K562 (cell line): Measurements from ENCODE around the gene WASF2. TPM values are rescaled to one million over a fixed set of nuclear protein-coding genes. Genes with fewer than 3 reads are reported as not detected.

Experiments
- BACH1 ChIP-seq: fragments of 200-800 bp; sonication (Bioruptor generic); IDR thresholded peaks from 2 replicates; pipeline ENCODE4 v1.6.1; 2016; ENCODE audit warnings: missing genetic modification characterization, missing compliant biosample characterization
- CREM ChIP-seq: IDR thresholded peaks from 2 replicates; pipeline ENCODE4 v1.6.1; 2014; ENCODE audit warnings: antibody characterized with exemption, low read depth
- FUS ChIP-seq: fragments of 200-400 bp; formaldehyde crosslinking; optimal IDR thresholded peaks from 2 replicates; pipeline ENCODE3; 2017; ENCODE audit warnings: low read depth, low read length
- JUND ChIP-seq, 2 experiments: IDR thresholded peaks; 2 replicates in 1 of 2; 3 replicates in 1 of 2; pipeline ENCODE4 v1.6.1; 2011; ENCODE audit warnings: borderline replicate concordance in 2 of 2, low read depth in 2 of 2, low read length in 2 of 2, improper control_type of control experiment in 1 of 2, missing biosample characterization in 1 of 2, missing genetic modification characterization in 1 of 2, missing genetic modification reagents in 1 of 2
- PCBP1 ChIP-seq: fragments of 200-400 bp; formaldehyde crosslinking; IDR thresholded peaks from 2 replicates; pipeline ENCODE4 v1.6.1; 2018; ENCODE audit warnings: mild to moderate bottlenecking, low read depth, low read length; ENCODE audit not compliant: poor library complexity, severe bottlenecking
- POLR2G ChIP-seq: fragments of 200-400 bp; formaldehyde crosslinking; IDR thresholded peaks from 2 replicates; pipeline ENCODE4 v1.6.1; 2017; ENCODE audit warnings: low read depth, mild to moderate bottlenecking, antibody characterized with exemption, low read length, moderate library complexity
- SMARCE1 ChIP-seq: fragments of 450-650 bp; IDR thresholded peaks from 2 replicates; pipeline ENCODE4 v1.7.1; 2016; ENCODE audit warnings: mild to moderate bottlenecking
- TEAD1 ChIP-seq, 2 experiments: fragments of 450-650 bp in 1 of 2; sonication (generic) in 1 of 2; formaldehyde crosslinking; IDR thresholded peaks; 2 replicates each; pipeline versions ENCODE4 v1.4.0 to v1.8.0; 2020 to 2022; ENCODE audit warnings: mild to moderate bottlenecking in 2 of 2, missing genetic modification reagents in 1 of 2
- YY1 ChIP-seq, 3 experiments: IDR thresholded peaks; 2 replicates each; pipeline ENCODE4 v1.6.1; 2011; ENCODE audit warnings: low read length in 2 of 3, mild to moderate bottlenecking in 2 of 3, moderate library complexity in 2 of 3, borderline replicate concordance in 1 of 3, control low read depth in 1 of 3, low read depth in 1 of 3; ENCODE audit not compliant: insufficient read depth in 3 of 3, insufficient replicate concordance in 2 of 3, control insufficient read depth in 1 of 3, insufficient read length in 1 of 3; ENCODE audit errors: extremely low read depth in 1 of 3
- ZBTB7A ChIP-seq: IDR thresholded peaks from 2 replicates; pipeline ENCODE4 v1.6.1; 2011; ENCODE audit warnings: low read depth, mild to moderate bottlenecking, low read length, moderate library complexity, borderline replicate concordance; ENCODE audit not compliant: control insufficient read depth
- polyA plus RNA-seq, 8 experiments: library from polyadenylated mRNA; depleted of rRNA in 4 of 8; stranded (reverse) in 5 of 8; unstranded in 3 of 8; fragments of >200 nt; fragmentation: Nextera tagmentation in 2 of 8; fragmentation: Illumina TruSeq in 1 of 8; extraction: Ambion mirVana in 2 of 8; extraction: Trizol in 1 of 8; gene quantifications; 2 replicates each; pipeline versions ENCODE4 v1.2.1 to v1.2.3, GENCODE V29; 2011 to 2014; ENCODE audit warnings: inconsistent platforms in 1 of 8, missing spikeins in 1 of 8
- total RNA-seq, 7 experiments: library from RNA; depleted of rRNA in 6 of 7; stranded (reverse); fragments of >200 nt in 6 of 7; fragmentation: Illumina TruSeq in 2 of 7; extraction: Trizol in 2 of 7; gene quantifications; 2 replicates each; pipeline versions ENCODE4 v1.2.1 to v1.2.3, GENCODE V29; 2011 to 2021; ENCODE audit warnings: low replicate concordance in 1 of 7
- TF ChIP-seq, protein P1 (sequence below), 2 experiments: fragments of 150-350 bp in 1 of 2; IDR thresholded peaks; 2 replicates each; pipeline ENCODE4 v1.6.1; 2012 to 2016; ENCODE audit warnings: low read depth in 2 of 2, low read length in 2 of 2, mild to moderate bottlenecking in 1 of 2, moderate library complexity in 1 of 2
- TF ChIP-seq, protein P2 (sequence below): fragments of 250-450 bp; sonication (Bioruptor Pico); IDR thresholded peaks from 2 replicates; pipeline ENCODE4 v1.8.0; 2021; ENCODE audit warnings: moderate library complexity, mild to moderate bottlenecking, inconsistent platforms

The WASF2 gene
- total and polyA plus RNA-seq, 9 of the 15 experiments (the other 6 are each of a cell fraction or from before 2014, with no cell fraction given), result 8.2 to 163 (median 31.2) TPM

DNA sequence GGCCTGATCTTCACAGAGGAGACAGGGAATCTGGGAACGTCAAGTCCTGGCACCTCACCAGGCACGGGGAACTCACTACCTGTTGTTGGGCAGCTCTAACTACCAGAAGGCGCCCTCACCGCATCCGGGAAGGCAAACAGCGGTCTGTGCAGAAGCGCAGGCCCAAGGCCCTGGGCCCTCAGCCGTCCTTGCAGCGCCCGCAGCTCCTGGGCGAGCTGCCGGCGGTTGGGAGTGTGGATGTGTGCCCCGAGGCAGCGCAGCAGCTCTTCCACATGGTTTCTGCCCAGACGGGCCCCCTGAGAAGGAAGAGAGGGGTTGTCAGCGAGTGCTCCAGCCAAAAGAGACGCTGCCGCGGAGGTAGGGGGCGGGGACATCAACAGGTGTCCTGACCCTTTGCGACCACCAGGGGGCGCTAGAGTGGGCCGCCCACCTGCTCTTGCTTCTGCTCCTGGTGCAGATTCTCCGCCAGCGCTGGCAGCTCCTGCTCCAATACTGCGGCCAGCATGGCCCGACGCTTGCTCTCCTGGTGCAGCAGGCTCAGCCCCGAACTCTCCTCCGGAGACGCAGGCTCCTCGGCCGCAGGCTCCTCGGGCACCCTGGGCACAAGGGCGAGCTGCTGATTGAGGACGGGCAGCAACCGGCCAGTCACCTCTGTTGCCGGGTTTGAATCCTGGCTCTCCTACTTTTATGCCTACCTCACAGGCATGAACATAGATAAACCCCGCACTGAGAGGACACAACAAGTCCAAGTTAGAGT is 132.5 kb downstream of the WASF2 start (continued):
- TF ChIP-seq ZBTB7A (peak; percentile 79; the same call in 1 of the 2 replicates), TEAD1 (CRISPR knock-in tag; IDR thresholded peaks at IDR 0.05) (peak in 1 of 2 experiments; percentile 54; a peak in 1 of 4 replicates), PCBP1 (peak; percentile 2), BACH1 (no peak), SMARCE1 (peak; percentile 28; the same call in 1 of the 2 replicates), JUND (IDR thresholded peaks at IDR 0.05; ENCODE audit: borderline replicate concordance, low read depth, low read length) (peak; percentile 37; the same call in 1 of the 2 replicates), JUND (tag; IDR thresholded peaks at IDR 0.05; ENCODE audit: borderline replicate concordance, low read depth, low read length) (no peak; the same call in 2 of the 3 replicates), POLR2G (peak; percentile 31; the same call in 1 of the 2 replicates), CREM (peak; percentile 58; the same call in 1 of the 2 replicates), FUS (no peak), YY1 (IDR thresholded peaks at IDR 0.05; ENCODE audit: borderline replicate concordance in 1 of 3, control insufficient read depth in 1 of 3, extremely low read depth in 1 of 3, insufficient read depth in 3 of 3, insufficient read length in 1 of 3, insufficient replicate concordance in 2 of 3, low read depth in 1 of 3, low read length in 2 of 3) (peak in 1 of 3 experiments; percentile 52)
- TF ChIP-seq, protein P1, sequence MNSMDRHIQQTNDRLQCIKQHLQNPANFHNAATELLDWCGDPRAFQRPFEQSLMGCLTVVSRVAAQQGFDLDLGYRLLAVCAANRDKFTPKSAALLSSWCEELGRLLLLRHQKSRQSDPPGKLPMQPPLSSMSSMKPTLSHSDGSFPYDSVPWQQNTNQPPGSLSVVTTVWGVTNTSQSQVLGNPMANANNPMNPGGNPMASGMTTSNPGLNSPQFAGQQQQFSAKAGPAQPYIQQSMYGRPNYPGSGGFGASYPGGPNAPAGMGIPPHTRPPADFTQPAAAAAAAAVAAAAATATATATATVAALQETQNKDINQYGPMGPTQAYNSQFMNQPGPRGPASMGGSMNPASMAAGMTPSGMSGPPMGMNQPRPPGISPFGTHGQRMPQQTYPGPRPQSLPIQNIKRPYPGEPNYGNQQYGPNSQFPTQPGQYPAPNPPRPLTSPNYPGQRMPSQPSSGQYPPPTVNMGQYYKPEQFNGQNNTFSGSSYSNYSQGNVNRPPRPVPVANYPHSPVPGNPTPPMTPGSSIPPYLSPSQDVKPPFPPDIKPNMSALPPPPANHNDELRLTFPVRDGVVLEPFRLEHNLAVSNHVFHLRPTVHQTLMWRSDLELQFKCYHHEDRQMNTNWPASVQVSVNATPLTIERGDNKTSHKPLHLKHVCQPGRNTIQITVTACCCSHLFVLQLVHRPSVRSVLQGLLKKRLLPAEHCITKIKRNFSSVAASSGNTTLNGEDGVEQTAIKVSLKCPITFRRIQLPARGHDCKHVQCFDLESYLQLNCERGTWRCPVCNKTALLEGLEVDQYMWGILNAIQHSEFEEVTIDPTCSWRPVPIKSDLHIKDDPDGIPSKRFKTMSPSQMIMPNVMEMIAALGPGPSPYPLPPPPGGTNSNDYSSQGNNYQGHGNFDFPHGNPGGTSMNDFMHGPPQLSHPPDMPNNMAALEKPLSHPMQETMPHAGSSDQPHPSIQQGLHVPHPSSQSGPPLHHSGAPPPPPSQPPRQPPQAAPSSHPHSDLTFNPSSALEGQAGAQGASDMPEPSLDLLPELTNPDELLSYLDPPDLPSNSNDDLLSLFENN (IDR thresholded peaks at IDR 0.05; ENCODE audit: low read depth in 2 of 2, low read length in 2 of 2), result 0 out of 4 replicates have a peak, but pooled peaks of 1 of the 2 experiments have one; percentile 36
- TF ChIP-seq, protein P2, sequence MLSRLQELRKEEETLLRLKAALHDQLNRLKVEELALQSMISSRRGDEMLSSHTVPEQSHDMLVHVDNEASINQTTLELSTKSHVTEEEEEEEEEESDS (CRISPR knock-in tag), result no peak
